ENCODE data around the gene EPB41L3.

Gene EPB41L3

DNA sequence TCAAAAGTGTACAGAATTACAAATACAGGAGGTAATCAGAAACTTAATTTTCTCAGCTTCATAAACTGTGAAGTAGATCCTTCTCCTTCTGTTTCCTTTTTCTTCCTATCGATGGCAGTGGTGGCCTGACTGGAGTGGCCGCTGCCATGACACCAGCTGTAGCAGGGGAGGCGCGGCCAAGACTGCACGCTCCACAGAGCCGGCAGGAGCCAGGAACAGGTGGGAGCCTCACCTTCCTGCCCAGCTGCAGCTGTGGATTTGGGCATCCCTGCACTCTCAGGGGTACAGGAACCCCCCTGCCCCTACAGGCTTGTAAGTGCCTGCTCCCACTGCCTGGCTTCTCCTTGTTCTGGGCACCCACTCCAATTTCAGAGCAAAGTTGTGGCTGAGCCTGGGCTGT, 76.1 kb downstream of the EPB41L3 start:
- TF ChIP-seq, protein P1, sequence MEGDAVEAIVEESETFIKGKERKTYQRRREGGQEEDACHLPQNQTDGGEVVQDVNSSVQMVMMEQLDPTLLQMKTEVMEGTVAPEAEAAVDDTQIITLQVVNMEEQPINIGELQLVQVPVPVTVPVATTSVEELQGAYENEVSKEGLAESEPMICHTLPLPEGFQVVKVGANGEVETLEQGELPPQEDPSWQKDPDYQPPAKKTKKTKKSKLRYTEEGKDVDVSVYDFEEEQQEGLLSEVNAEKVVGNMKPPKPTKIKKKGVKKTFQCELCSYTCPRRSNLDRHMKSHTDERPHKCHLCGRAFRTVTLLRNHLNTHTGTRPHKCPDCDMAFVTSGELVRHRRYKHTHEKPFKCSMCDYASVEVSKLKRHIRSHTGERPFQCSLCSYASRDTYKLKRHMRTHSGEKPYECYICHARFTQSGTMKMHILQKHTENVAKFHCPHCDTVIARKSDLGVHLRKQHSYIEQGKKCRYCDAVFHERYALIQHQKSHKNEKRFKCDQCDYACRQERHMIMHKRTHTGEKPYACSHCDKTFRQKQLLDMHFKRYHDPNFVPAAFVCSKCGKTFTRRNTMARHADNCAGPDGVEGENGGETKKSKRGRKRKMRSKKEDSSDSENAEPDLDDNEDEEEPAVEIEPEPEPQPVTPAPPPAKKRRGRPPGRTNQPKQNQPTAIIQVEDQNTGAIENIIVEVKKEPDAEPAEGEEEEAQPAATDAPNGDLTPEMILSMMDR (conservative IDR thresholded peaks at IDR 0.05; ENCODE audit: low read depth, low read length): no peak
- no peak overlapping the region for H3K4me3 ChIP-seq (ENCODE audit: low read depth, low read length)
- no peak for DNase-seq (ENCODE audit: low read depth)

DNA sequence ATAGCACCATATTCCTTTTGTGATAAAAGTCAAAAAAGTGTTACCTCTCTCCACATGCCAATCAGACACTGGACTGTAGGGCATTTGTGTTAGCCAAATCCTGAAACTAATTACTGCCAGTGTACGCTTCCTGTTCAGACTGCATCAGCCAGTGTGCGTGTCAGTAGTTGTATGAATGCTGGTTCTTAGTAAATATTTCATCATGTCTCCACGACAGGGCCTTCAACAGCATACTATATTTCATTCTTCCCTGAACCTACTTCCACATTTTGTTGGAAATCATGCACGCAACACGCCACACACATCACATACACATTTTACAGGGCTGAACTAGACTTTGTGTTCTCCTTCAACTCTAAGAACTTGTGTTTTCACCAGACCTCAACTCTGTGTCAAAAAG, 77.5 kb downstream of the EPB41L3 start:
- TF ChIP-seq, protein P1 (conservative IDR thresholded peaks at IDR 0.05; ENCODE audit: low read depth, low read length): no peak
- DNase-seq (ENCODE audit: low read depth): no peak
- H3K4me3 ChIP-seq (ENCODE audit: low read depth, low read length): no peak overlapping the region

DNA sequence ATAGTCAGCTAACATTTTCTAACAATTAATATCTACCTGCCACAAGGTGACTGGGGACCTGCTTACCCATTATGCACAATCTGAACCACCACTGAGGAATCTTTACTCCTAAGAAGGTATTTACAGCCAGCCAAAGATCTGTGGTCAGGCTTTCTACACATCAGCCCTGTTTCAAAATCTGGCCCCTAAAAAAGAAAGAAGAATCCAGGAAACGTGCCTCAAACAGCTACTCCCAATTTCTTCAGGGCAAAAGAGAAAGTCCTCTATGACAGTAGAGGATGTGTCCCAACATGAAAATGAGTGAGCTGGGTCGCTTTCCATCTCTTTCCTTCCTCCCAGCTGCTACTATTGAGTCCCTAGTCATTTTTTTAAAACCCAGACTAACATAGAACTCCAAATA, 79.5 kb downstream of the EPB41L3 start:
- TF ChIP-seq, protein P1 (conservative IDR thresholded peaks at IDR 0.05; ENCODE audit: low read depth, low read length): no peak
- no peak overlapping the region for H3K4me3 ChIP-seq (ENCODE audit: low read depth, low read length)
- DNase-seq (ENCODE audit: low read depth): peak; percentile 57

DNA sequence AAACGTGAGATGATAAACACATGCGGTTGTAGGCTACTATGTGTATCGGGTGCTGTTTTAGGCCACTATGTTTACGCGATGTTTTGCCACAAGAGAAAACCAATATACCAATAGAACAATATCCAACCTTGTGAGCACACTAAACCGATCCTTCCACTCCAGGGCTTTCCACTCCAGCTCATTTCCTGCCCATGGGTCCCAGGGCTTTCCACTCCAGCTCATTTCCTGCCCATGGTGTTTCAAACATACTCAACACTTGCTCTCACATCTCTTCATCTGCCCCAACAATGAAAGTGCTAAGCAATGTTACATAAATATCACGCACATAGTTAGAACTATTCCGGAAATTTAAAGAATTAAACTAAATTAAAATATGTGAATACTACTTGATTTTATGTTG, 80.0 kb downstream of the EPB41L3 start:
- H3K4me3 ChIP-seq (ENCODE audit: low read depth, low read length): no peak overlapping the region
- DNase-seq (ENCODE audit: low read depth): no peak
- TF ChIP-seq, protein P1 (conservative IDR thresholded peaks at IDR 0.05; ENCODE audit: low read depth, low read length): no peak

DNA sequence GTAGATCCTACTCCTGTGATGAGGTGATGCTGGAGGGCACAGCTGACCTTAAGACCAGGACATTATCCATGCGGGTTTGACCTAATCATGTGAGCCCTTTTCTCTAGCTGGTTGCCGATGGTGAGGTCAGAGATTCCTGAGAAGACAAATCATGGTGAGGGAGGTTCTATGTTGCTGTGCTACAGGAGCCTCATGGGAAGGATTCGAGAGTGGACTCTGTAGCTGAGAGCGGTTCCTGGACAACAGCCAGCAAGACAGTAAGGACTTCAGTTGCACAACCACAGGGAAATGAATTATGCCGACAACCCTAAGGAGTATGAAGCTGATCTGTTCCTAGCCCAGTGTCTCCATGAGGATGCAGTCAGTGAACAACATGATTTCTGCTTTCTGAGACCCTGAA, 80.4 kb downstream of the EPB41L3 start:
- peak; percentile 99 for DNase-seq (ENCODE audit: low read depth)
- TF ChIP-seq, protein P1 (conservative IDR thresholded peaks at IDR 0.05; ENCODE audit: low read depth, low read length): no peak
- H3K4me3 ChIP-seq (ENCODE audit: low read depth, low read length): no peak overlapping the region

DNA sequence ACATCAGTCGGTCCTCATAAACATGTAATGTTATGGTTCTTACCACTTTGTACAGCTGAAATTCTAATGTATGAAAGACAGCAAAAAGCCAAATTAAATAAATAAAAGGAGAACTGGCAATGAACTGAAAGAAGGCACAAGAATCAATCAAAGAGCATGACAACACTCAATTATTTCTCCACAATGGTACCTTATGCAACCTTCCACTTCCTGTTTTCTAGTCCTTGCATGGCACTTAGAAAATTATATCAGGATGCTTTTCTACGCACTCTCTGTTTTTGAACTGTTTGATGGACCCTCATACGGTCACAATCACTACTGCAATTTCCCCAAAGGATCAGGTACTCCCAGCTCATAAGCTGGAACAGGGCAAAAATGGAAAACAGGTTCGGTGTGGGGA, 81.6 kb downstream of the EPB41L3 start:
- no peak for DNase-seq (ENCODE audit: low read depth)
- TF ChIP-seq, protein P1 (conservative IDR thresholded peaks at IDR 0.05; ENCODE audit: low read depth, low read length): no peak
- H3K4me3 ChIP-seq (ENCODE audit: low read depth, low read length): no peak overlapping the region

DNA sequence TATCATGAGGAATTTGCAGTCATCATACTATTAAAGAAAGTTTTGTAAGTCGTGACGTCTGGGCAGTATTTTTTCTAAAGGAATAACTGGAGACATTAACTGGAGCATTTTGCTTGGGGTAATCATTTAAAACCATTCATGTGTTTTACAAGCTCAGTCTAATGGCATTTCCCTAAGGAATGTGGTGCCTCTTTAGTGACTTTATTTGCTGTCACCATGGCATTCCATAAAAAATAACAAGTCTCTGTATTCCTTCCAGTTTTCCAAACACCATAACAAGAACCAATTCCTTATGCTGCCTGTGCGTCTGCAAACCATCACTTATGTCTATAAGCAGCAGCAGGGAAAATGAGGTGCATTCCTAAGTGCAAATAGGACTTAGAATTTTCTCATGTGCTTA, 82.8 kb downstream of the EPB41L3 start:
- DNase-seq (ENCODE audit: low read depth): no peak
- H3K4me3 ChIP-seq (ENCODE audit: low read depth, low read length): no peak overlapping the region
- TF ChIP-seq, protein P1 (conservative IDR thresholded peaks at IDR 0.05; ENCODE audit: low read depth, low read length): no peak

Data from choroid plexus epithelial cell (primary cell).